Fibroblast of mammary gland (primary cell): ENCODE results near the gene KHDC4.
"Not testable (repeated sequence)": the region's sequence is repeated elsewhere in the genome, so short reads cannot be mapped to it uniquely, and the experiment has no call there.

Source experiments
- DNase-seq: peaks from one replicate; pipeline ENCODE4 v3.0.0-alpha.2; 2010; ENCODE audit warnings: low read depth
- H3K4me3 ChIP-seq: 2 replicates; pipeline ENCODE4 v1.5.1; 2011; ENCODE audit warnings: low read depth, mild to moderate bottlenecking, low read length, moderate library complexity; ENCODE audit not compliant: control insufficient read depth
- CTCF ChIP-seq: conservative IDR thresholded peaks from 2 replicates; pipeline ENCODE4 v1.5.1; 2011; ENCODE audit warnings: low read depth, low read length, inconsistent platforms; ENCODE audit not compliant: control insufficient read depth, insufficient read depth

Gene KHDC4

GRCh38 chr1:155932081-155932480 is 2.1 kb downstream of the KHDC4 start:
- DNase-seq: no peak
- peak overlapping the region; percentile 31 for H3K4me3 ChIP-seq
- no peak for TF ChIP-seq CTCF

- peak; percentile 39 for DNase-seq
- no peak for TF ChIP-seq CTCF
- peak overlapping the region; percentile 31 for H3K4me3 ChIP-seq
Measured at GRCh38 chr1:155931332-155932038, 2.7 kb downstream of the KHDC4 start.

- H3K4me3 ChIP-seq: peak overlapping the region; percentile 31
- not testable (repeated sequence) for DNase-seq
Measured at GRCh38 chr1:155930725-155931124, 3.5 kb downstream of the KHDC4 start.

- TF ChIP-seq CTCF: no peak
- no peak for DNase-seq
- no peak overlapping the region for H3K4me3 ChIP-seq
Measured at GRCh38 chr1:155929057-155929456, 5.2 kb downstream of the KHDC4 start.

- no peak for TF ChIP-seq CTCF
- no peak overlapping the region for H3K4me3 ChIP-seq
- no peak for DNase-seq
Measured at GRCh38 chr1:155925506-155925905, 8.7 kb downstream of the KHDC4 start.

- DNase-seq: no peak
- no peak for TF ChIP-seq CTCF
- H3K4me3 ChIP-seq: no peak overlapping the region
Measured at GRCh38 chr1:155920717-155921116, 13.5 kb downstream of the KHDC4 start.

GRCh38 chr1:155919801-155920200 is 14.4 kb downstream of the KHDC4 start:
- no peak for DNase-seq
- no peak overlapping the region for H3K4me3 ChIP-seq
- TF ChIP-seq CTCF: no peak
